ENCODE results near the gene TRIM46.

The TRIM46 gene

GRCh38 chr1:155127105-155127966, 46.3 kb upstream of the TRIM46 start, which contains the start of gene EFNA1:
Gene EFNA1, plus strand, starts transcription at chr1:155127876. Its CDS starts 102 bp downstream, at chr1:155127978.
- no peak within 1 kb of the TSS for H3K9ac ChIP-seq (ENCODE audit: low read length)
- peak; percentile 41 for DNase-seq
- H3K27me3 ChIP-seq (replicated peaks; ENCODE audit: insufficient read depth, low read length) = peaks cover 90% of the 10 kb centered on the region
- TF ChIP-seq CTCF (IDR thresholded peaks at IDR 0.05; ENCODE audit: low read length) (no peak), EZH2phosphoT487 (IDR thresholded peaks at IDR 0.05; ENCODE audit: low read length) (peak; percentile 96), EZH2 (optimal IDR thresholded peaks at IDR 0.05; ENCODE audit: low read depth, low read length) (peak; percentile 99)
- H4K20me1 ChIP-seq (ENCODE audit: insufficient read depth, low read length) = no peaks in the 10 kb centered on the region
- H3K36me3 ChIP-seq (replicated peaks; ENCODE audit: insufficient read depth, low read length) = no peaks in the 10 kb centered on the region
- no peaks in the 10 kb centered on the region for H3K79me2 ChIP-seq (ENCODE audit: low read length)
- H3K9me2 ChIP-seq (replicated peaks; ENCODE audit: insufficient read depth, low read length) = no peaks in the 10 kb centered on the region
- no peak within 1 kb of the TSS for H3K27ac ChIP-seq (ENCODE audit: low read length)
- H3K4me3 ChIP-seq (ENCODE audit: low read length) = peak within 1 kb of the TSS; percentile 47
- H3K4me1 ChIP-seq (ENCODE audit: low read length) = peaks cover 5% of the 10 kb centered on the region; the same call in 1 of the 2 replicates
- H3K9me3 ChIP-seq (replicated peaks; ENCODE audit: insufficient read depth, low read length) = no peaks in the 10 kb centered on the region
- H2AFZ ChIP-seq (ENCODE audit: low read length) = peak within 1 kb of the TSS; percentile 52
- H3K4me2 ChIP-seq (ENCODE audit: low read depth, low read length) = peak within 1 kb of the TSS; percentile 92
- H3F3A ChIP-seq (ENCODE audit: insufficient read depth, low read length) = no peaks in the 10 kb centered on the region

DNA sequence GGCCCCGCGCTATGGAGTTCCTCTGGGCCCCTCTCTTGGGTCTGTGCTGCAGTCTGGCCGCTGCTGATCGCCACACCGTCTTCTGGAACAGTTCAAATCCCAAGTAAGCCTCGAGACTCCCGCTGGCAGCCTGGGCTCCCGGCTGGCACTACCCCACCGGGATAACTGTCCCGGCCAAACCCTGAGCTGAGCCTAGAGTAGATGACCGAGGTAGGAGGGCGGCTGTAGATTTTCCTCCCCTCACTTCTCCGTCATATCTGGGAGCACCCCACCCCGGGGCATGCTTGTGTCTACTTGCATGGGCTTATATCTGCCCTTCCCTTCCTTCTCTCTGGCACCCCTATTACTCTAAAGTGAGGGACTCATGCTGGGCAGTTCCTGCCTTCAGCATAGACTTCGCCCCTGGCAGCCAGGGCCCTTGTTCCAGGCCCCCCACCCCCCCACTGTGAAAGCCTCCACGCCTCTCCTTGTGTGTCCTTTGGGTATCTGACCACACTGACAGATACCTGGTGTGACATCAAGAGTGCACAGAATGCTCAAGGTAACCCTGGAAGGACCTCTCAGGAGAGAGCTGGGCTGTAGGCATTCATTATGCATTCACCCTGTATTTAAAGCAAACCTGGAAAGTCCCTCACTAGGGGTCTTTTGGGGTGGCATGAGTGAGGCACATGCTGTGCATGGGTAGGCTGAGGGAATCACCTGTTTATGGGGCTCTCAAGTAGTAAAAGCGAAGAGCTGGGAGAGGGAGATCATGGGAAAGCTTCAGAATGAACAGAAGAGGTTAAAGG, 45.5 kb upstream of the TRIM46 start:
- DNase-seq = no peak
- Histone ChIP-seq H3K9me2 (replicated peaks; ENCODE audit: insufficient read depth, low read length) (no peaks in the 10 kb centered on the region), H3K4me2 (ENCODE audit: low read depth, low read length) (peak overlapping the region; percentile 92), H3K27ac (ENCODE audit: low read length) (no peak overlapping the region), H3K79me2 (ENCODE audit: low read length) (no peaks in the 10 kb centered on the region), H2AFZ (ENCODE audit: low read length) (peak overlapping the region; percentile 52; the same call in 1 of the 2 replicates), H3K27me3 (replicated peaks; ENCODE audit: insufficient read depth, low read length) (peaks cover 82% of the 10 kb centered on the region), H3K4me1 (ENCODE audit: low read length) (peaks cover 5% of the 10 kb centered on the region; the same call in 1 of the 2 replicates), H3K4me3 (ENCODE audit: low read length) (peak overlapping the region; percentile 44), H3K36me3 (replicated peaks; ENCODE audit: insufficient read depth, low read length) (no peaks in the 10 kb centered on the region), H3K9me3 (replicated peaks; ENCODE audit: insufficient read depth, low read length) (no peaks in the 10 kb centered on the region), H3F3A (ENCODE audit: insufficient read depth, low read length) (no peaks in the 10 kb centered on the region), H4K20me1 (ENCODE audit: insufficient read depth, low read length) (no peaks in the 10 kb centered on the region), H3K9ac (ENCODE audit: low read length) (no peak overlapping the region)
- TF ChIP-seq CTCF (IDR thresholded peaks at IDR 0.05; ENCODE audit: low read length) (no peak), EZH2phosphoT487 (IDR thresholded peaks at IDR 0.05; ENCODE audit: low read length) (no peak; the same call in 1 of the 2 replicates), EZH2 (optimal IDR thresholded peaks at IDR 0.05; ENCODE audit: low read depth, low read length) (peak; percentile 93)

- Histone ChIP-seq H3K27ac (ENCODE audit: low read length) (no peak overlapping the region), H3K4me1 (ENCODE audit: low read length) (peaks cover 5% of the 10 kb centered on the region; the same call in 1 of the 2 replicates), H3K36me3 (replicated peaks; ENCODE audit: insufficient read depth, low read length) (no peaks in the 10 kb centered on the region), H4K20me1 (ENCODE audit: insufficient read depth, low read length) (no peaks in the 10 kb centered on the region), H2AFZ (ENCODE audit: low read length) (no peak overlapping the region), H3K9ac (ENCODE audit: low read length) (no peak overlapping the region), H3F3A (ENCODE audit: insufficient read depth, low read length) (no peaks in the 10 kb centered on the region), H3K9me2 (replicated peaks; ENCODE audit: insufficient read depth, low read length) (no peaks in the 10 kb centered on the region), H3K4me3 (ENCODE audit: low read length) (no peak overlapping the region), H3K79me2 (ENCODE audit: low read length) (no peaks in the 10 kb centered on the region), H3K27me3 (replicated peaks; ENCODE audit: insufficient read depth, low read length) (peaks cover 74% of the 10 kb centered on the region), H3K4me2 (ENCODE audit: low read depth, low read length) (no peak overlapping the region), H3K9me3 (replicated peaks; ENCODE audit: insufficient read depth, low read length) (no peaks in the 10 kb centered on the region)
- TF ChIP-seq CTCF (IDR thresholded peaks at IDR 0.05; ENCODE audit: low read length) = no peak
- no peak for TF ChIP-seq EZH2 (optimal IDR thresholded peaks at IDR 0.05; ENCODE audit: low read depth, low read length)
- TF ChIP-seq EZH2phosphoT487 (IDR thresholded peaks at IDR 0.05; ENCODE audit: low read length) = no peak
- DNase-seq = no peak
Observed at GRCh38 chr1:155128755-155129473, 44.7 kb upstream of the TRIM46 start.
